HG02571 (cell line): ENCODE data around the gene USP40.

Experiments used
- ATAC-seq: cut with Tn5 transposase; IDR thresholded peaks from one replicate; pipeline ENCODE4 v1.9.1; 2021; ENCODE audit warnings: mild to moderate bottlenecking, moderate library complexity; ENCODE audit not compliant: unreplicated experiment

Gene USP40

GRCh38 chr2:233460726-233461441 is 105.7 kb downstream of the USP40 start:
- no peak for ATAC-seq

GRCh38 chr2:233459426-233459825 is 107.2 kb downstream of the USP40 start:
- ATAC-seq = no peak

GRCh38 chr2:233458826-233459225 is 107.8 kb downstream of the USP40 start:
- no peak for ATAC-seq

GRCh38 chr2:233458031-233458610 is 108.5 kb downstream of the USP40 start:
- ATAC-seq = no peak

- ATAC-seq = no peak
Observed at GRCh38 chr2:233457356-233457755, 109.2 kb downstream of the USP40 start.

- no peak for ATAC-seq
Observed at GRCh38 chr2:233456934-233457333, 109.6 kb downstream of the USP40 start.

GRCh38 chr2:233456111-233456510 is 110.5 kb downstream of the USP40 start:
- ATAC-seq = no peak

- no peak for ATAC-seq
Observed at GRCh38 chr2:233455491-233455890, 111.1 kb downstream of the USP40 start.

GRCh38 chr2:233455006-233455405 is 111.6 kb downstream of the USP40 start:
- no peak for ATAC-seq

GRCh38 chr2:233453916-233454315 is 112.7 kb downstream of the USP40 start:
- ATAC-seq = no peak

- no peak for ATAC-seq
Observed at GRCh38 chr2:233453111-233453915, 113.3 kb downstream of the USP40 start.

- no peak for ATAC-seq
Observed at GRCh38 chr2:233451950-233452349, 114.6 kb downstream of the USP40 start.

- no peak for ATAC-seq
Observed at GRCh38 chr2:233450864-233451575, 115.6 kb downstream of the USP40 start.

- ATAC-seq = no peak
Observed at GRCh38 chr2:233449921-233450863, 116.4 kb downstream of the USP40 start.

GRCh38 chr2:233449081-233449901 is 117.3 kb downstream of the USP40 start:
- no peak for ATAC-seq

GRCh38 chr2:233448575-233448974 is 118.0 kb downstream of the USP40 start:
- ATAC-seq = no peak

GRCh38 chr2:233448220-233448559 is 118.4 kb downstream of the USP40 start:
- ATAC-seq = no peak

- ATAC-seq = no peak
Observed at GRCh38 chr2:233447506-233448219, 118.9 kb downstream of the USP40 start.
